Dermis microvascular lymphatic vessel endothelial cell (primary cell): ENCODE data around the gene GALNT2. TPM values are rescaled to one million over a fixed set of nuclear protein-coding genes. Genes with fewer than 3 reads are reported as not detected.
A peak's percentile ranks its signal among the peaks of the same experiment; 100 is the strongest.

Experiments used
- DNase-seq, 2 donors: peaks; one replicate each; pipeline versions ENCODE4 v3.0.0 to v3.0.0-alpha.2; 2010; ENCODE audit warnings: low read depth in 2 of 2
- total RNA-seq: library from RNA; depleted of rRNA; stranded (reverse); fragments of >200 nt; gene quantifications from 2 replicates; pipeline ENCODE4 v1.2.1, GENCODE V29; 2014

Gene GALNT2
- total RNA-seq, 1 donor from 2014 or later, result 38.1 TPM

GRCh38 chr1:230144010-230144614 is 77.1 kb downstream of the GALNT2 start:
- DNase-seq, result no peak

- DNase-seq, result no peak
These were observed 77.9 kb downstream of the GALNT2 start for GRCh38 chr1:230144758-230145504.

DNA sequence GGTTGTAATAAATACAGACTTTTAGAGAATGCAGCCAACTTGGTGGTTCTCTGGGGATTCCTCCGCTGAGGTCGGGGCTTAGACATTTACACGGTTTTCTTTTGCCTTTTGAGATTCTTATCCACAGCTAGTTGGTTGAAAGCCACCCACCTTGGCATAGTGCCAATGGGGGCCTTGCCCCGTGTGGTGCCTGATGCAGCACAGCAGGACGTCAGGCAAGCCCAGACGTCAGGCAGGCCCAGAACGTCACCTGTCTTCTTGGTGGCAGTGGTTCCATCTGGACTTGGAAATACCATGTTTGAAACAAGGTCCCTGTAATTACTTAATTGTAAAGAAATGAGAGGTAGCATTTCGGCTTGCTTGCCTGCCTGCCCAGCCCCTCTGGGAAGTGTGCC is 78.5 kb downstream of the GALNT2 start:
- DNase-seq, result no peak

DNA sequence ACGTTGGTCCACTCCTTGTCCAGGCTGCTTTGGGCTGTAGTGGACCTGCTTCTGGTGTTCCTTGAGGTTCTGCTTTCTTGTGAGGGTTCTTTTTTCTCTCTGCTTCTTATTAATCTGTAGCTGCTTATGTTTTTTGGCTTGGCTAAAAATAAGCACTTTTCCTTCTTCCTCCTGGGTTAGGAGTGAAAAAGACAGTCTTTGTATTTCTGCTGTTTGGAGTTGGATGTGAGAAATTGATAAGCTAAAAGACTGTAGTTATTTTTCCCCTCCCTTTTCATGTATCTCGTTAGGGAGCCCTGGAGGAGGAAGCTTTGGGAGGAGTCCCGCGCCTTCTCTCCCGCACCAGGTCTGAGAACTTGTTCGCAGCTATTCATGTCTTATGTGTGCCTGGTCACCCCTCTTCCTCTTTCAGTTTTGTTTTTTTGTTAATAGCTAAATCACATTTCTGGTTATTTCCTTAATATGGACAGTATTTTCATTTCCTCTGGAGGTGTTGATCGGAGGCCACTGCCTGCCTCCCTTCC is 79.0 kb downstream of the GALNT2 start:
- DNase-seq, result no peak

GRCh38 chr1:230146709-230147108 is 79.7 kb downstream of the GALNT2 start:
- DNase-seq, result no peak

- DNase-seq, result no peak
These were observed 80.5 kb downstream of the GALNT2 start for GRCh38 chr1:230147253-230148125.

DNA sequence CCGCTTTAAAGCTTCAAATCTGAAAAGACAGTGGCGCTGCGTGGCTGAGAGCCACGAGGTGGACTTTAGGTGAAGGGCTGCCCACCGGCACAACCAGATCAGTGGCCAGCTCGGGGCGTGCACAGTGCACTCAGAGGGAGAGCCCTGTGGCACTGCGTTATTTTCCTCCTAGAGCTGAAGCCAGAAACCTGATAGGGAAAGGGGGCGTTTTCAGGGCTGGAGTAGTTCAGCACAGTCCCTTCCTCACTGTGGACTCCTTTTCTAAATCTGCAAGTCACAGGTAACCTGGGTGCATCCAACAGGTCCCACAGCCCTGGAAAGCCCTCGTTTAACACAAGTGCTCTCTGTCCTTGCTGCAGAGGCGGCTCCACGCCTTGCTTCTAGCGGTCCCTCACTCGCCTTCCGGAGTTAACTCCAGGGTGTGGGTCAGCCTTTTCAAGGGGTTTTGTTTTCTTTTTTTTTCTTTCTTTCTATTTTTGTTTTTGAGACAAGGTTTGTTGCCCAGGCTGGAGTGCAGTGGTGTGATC is 81.2 kb downstream of the GALNT2 start:
- DNase-seq, result no peak

DNA sequence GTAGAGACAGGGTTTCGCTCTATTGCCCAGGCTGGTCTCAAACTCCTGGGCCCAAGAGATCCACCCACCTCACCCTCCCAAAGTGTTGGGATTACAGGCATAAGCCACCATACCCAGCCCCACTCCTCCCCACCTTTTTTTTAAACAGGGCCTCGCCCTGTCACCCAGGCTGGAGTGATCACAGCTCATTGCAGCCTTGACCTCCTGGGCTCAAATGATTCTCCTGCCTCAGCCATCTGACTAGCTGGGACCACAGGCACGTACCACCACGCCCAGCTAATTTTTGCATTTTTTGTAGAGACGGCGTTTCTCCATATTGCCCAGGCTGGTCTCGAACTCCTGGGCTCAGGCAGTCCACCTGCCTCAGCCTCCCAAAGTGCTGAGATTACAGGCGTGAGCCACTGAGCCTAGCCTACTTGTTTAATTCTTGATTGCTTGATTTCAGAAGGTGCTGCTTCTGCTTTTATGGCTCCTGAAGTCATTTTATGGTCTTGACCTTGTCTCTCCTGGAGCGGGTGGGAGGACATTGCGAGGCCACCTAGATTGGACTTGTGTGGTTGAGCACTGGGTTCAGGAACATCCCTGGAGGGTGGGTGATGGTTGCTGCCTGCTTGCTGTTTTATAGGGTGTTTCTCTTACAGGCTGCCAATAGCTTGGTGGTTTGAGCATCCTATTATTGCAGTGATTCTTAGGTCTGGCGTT is 81.9 kb downstream of the GALNT2 start:
- DNase-seq, result no peak

DNA sequence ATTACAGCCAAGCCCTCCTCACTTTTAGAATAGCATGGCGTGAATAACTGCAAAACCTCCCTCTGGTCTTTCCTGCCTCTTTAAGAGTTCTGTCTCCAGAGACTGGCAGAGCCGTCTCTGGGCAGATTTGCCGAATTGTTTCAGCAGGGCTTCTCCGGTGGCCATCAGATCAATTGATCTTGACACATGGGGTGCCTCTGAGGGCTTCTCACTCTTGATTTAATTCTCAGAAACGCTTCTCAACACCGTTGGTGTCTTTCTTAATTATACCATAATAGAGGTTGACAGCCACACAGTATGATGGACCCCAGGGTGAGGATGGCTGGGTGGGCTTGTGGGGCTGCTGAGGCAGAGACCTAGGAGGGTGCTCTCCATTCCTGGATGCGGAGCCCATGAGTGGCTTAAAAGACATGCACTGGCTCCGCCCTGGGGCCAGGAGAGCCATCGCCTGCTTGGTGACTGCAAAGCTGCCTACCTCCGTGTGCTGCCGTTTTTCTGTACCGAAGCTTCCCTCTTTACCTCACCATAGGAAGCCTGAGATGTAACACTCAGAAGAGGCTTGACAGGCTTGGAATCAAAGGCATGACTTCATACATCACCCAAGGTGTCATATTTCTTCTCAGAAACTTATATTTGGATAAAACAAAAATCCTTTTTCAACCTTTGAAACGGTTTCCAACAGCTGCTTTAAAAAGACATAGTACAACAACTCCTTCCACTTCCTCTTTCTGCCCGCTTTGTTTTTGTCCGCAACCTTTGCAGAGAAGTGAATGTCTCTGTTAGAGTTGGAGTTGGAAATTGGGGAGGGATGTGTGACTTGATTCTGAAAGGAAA is 82.9 kb downstream of the GALNT2 start:
- DNase-seq, result no peak

DNA sequence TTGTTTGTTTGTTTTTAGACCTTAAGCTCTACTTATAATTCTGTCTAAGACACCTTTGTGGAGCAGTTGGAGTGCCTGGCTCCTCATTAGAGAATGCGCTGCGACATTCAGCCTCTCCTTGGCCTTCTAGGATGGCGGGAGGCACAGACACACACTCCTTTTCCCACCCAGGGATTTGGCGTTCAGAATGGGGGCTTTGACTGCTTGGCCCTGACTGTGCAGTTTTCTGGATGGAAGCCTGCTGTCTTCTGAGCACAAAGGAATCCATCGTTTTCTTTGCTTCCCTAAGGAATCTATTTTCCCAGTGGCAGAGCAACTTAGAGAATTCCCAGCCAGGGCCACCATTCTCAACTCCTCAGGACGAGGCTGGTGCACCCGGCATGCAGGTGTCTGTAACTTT is 83.6 kb downstream of the GALNT2 start:
- no peak for DNase-seq

DNA sequence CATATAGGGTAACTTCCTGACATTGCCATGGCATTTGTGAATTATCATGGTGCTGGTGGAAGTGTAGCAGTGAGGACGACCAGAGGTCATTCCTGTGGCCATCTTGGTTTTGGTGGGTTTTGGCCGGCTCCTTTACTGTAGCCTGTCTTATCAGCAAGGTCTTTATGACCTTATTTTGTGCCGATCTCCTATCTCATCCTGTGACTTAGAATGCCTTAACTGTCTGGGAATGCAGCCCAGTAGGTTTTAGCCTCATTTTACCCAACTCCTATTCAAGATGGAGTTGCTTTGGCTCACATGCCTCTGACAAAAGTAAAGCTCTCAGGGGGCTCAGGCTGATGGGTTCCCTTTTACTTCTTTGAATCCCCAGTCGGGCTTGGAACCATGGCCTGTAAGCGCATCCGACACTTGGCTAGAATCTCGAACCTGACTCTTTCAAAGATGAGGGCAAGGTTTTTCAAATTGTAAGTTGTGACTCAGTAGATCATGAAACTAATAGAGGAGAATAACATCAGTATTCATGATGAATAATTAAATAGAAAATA is 85.0 kb downstream of the GALNT2 start:
- DNase-seq, result no peak

- DNase-seq, result no peak
These were observed 86.0 kb downstream of the GALNT2 start for GRCh38 chr1:230152999-230153398.

- DNase-seq, result no peak
These were observed 86.7 kb downstream of the GALNT2 start for GRCh38 chr1:230153641-230154296.

- no peak for DNase-seq
These were observed 88.0 kb downstream of the GALNT2 start for GRCh38 chr1:230155021-230155420.

DNA sequence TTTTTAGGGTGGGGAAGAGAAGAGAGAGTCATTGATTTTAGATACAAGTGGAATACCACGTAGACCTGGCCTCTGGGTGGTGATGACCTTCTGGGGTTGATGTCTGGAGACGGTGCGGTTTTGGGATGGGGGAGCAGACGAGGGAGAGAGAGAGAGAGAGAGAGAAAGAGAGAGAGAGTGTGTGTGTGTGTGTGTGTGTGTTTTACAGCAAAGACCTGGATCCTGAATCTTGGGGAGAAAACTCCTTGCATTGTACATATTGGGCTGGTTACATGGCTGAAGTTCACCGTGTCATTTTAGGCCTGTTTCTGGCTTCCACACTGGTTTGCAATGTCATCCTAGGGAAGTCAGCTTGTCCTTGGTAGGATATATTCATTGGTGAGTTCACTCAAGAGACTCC is 89.0 kb downstream of the GALNT2 start:
- DNase-seq, result no peak

DNA sequence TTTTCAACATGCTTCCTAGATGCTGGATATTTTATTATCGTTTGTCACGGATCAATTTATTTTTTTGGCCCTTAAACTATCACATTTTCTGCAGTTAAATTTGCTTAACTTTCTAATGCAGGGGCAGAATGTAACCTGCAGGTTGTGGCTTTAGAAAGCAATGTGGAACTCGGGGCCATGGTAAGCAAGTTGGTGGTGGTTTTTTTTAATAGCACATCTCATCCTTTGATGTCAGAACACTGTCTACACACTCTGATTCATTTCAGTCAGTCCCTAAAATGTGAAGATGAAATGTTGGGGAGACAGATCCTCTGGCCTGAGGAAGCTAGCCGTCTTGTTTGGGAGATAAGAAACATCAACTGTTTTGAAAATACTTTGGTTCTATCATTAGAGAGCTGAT is 89.5 kb downstream of the GALNT2 start:
- no peak for DNase-seq

GRCh38 chr1:230157420-230158390 is 90.7 kb downstream of the GALNT2 start:
- peak; percentile 13 to 68 for DNase-seq
